HL-60 (cell line): Measurements from ENCODE around the gene TOR1A.

Source experiments
- GABPA ChIP-seq: IDR thresholded peaks from 2 replicates; pipeline ENCODE4 v1.6.1; 2012; ENCODE audit warnings: low read depth
- POLR2AphosphoS5 ChIP-seq: IDR thresholded peaks from 2 replicates; pipeline ENCODE4 v1.6.1; 2012; ENCODE audit warnings: low read depth
- SPI1 ChIP-seq: IDR thresholded peaks from 2 replicates; pipeline ENCODE4 v1.6.1; 2012; ENCODE audit warnings: low read depth, mild to moderate bottlenecking, borderline replicate concordance
- TF ChIP-seq, protein P1 (sequence below): IDR thresholded peaks from one replicate; pipeline ENCODE4 v1.5.1; 2011; ENCODE audit warnings: low read length, control low read depth, inconsistent platforms; ENCODE audit not compliant: insufficient read depth
- TF ChIP-seq, protein P2 (sequence below): IDR thresholded peaks from 2 replicates; pipeline ENCODE4 v1.6.1; 2012; ENCODE audit warnings: low read depth; ENCODE audit not compliant: insufficient replicate concordance

DNA sequence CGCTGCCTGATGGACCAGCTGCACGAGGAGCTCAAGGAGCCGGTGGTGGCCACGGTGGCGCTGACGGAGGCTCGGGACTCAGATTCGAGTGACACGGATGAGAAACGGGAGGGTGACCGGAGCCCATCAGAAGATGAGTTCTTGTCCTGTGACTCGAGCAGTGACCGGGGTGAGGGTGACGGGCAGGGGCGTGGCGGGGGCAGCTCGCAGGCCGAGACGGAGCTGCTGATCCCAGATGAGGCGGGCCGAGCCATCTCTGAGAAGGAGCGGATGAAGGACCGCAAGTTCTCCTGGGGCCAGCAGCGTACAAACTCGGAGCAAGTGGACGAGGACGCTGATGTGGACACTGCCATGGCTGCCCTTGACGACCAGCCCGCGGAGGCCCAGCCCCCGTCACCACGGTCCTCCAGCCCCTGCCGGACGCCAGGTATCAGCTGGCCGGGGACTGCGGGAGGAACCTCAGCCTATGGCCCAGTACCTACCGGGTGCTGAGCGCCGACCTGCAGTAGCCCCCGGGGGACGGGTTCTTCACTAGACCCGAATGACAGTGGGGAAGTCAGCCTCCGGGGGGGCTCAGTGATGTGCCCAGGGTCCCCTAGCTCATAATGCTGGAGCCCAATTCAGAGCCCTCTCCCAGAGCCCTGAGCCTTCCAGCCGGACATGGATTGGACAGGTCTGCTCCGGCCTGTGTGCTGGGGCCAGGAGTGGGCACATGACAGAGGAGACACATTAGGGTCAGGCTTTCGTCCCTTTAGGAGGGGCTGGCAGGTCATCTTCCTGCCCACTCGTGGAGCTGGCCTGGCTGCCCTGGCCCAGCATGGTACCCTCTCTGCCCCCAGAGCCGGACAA lies 44.3 kb upstream of the TOR1A start:
- TF ChIP-seq, protein P1, sequence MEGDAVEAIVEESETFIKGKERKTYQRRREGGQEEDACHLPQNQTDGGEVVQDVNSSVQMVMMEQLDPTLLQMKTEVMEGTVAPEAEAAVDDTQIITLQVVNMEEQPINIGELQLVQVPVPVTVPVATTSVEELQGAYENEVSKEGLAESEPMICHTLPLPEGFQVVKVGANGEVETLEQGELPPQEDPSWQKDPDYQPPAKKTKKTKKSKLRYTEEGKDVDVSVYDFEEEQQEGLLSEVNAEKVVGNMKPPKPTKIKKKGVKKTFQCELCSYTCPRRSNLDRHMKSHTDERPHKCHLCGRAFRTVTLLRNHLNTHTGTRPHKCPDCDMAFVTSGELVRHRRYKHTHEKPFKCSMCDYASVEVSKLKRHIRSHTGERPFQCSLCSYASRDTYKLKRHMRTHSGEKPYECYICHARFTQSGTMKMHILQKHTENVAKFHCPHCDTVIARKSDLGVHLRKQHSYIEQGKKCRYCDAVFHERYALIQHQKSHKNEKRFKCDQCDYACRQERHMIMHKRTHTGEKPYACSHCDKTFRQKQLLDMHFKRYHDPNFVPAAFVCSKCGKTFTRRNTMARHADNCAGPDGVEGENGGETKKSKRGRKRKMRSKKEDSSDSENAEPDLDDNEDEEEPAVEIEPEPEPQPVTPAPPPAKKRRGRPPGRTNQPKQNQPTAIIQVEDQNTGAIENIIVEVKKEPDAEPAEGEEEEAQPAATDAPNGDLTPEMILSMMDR = no peak
- TF ChIP-seq POLR2AphosphoS5 (peak; percentile 27; the same call in 1 of the 2 replicates), GABPA (no peak), SPI1 (no peak)
- TF ChIP-seq, protein P2, sequence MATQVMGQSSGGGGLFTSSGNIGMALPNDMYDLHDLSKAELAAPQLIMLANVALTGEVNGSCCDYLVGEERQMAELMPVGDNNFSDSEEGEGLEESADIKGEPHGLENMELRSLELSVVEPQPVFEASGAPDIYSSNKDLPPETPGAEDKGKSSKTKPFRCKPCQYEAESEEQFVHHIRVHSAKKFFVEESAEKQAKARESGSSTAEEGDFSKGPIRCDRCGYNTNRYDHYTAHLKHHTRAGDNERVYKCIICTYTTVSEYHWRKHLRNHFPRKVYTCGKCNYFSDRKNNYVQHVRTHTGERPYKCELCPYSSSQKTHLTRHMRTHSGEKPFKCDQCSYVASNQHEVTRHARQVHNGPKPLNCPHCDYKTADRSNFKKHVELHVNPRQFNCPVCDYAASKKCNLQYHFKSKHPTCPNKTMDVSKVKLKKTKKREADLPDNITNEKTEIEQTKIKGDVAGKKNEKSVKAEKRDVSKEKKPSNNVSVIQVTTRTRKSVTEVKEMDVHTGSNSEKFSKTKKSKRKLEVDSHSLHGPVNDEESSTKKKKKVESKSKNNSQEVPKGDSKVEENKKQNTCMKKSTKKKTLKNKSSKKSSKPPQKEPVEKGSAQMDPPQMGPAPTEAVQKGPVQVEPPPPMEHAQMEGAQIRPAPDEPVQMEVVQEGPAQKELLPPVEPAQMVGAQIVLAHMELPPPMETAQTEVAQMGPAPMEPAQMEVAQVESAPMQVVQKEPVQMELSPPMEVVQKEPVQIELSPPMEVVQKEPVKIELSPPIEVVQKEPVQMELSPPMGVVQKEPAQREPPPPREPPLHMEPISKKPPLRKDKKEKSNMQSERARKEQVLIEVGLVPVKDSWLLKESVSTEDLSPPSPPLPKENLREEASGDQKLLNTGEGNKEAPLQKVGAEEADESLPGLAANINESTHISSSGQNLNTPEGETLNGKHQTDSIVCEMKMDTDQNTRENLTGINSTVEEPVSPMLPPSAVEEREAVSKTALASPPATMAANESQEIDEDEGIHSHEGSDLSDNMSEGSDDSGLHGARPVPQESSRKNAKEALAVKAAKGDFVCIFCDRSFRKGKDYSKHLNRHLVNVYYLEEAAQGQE = no peak
